Mesodermal cell (in vitro differentiated cells): ENCODE results near the gene SULT4A1.
A peak's percentile ranks its signal among the peaks of the same experiment; 100 is the strongest.
"Not testable (repeated sequence)": the region's sequence is repeated elsewhere in the genome, so short reads cannot be mapped to it uniquely, and the experiment has no call there.

ENCODE experiments used
- H3K27ac ChIP-seq: 2 replicates; pipeline ENCODE4 v1.7.0; 2013; ENCODE audit warnings: mild to moderate bottlenecking, low read depth, low read length, moderate library complexity; ENCODE audit not compliant: severe bottlenecking
- H3K36me3 ChIP-seq: 2 replicates; pipeline ENCODE4 v1.7.1; 2013; ENCODE audit warnings: mild to moderate bottlenecking, low read length, moderate library complexity; ENCODE audit not compliant: control insufficient read depth, insufficient read depth
- H3K4me1 ChIP-seq: one replicate; pipeline ENCODE4 v1.7.1; 2013; ENCODE audit warnings: mild to moderate bottlenecking, low read length; ENCODE audit not compliant: insufficient read depth, control insufficient read depth, poor library complexity, severe bottlenecking
- H3K4me3 ChIP-seq: 2 replicates; pipeline ENCODE4 v1.7.0; 2013; ENCODE audit warnings: low read length, control low read depth, mild to moderate bottlenecking; ENCODE audit not compliant: insufficient read depth, poor library complexity, severe bottlenecking; ENCODE audit errors: extremely low read depth
- H3K9me3 ChIP-seq: 2 replicates; pipeline ENCODE4 v1.7.1; 2013; ENCODE audit warnings: mild to moderate bottlenecking, low read length, moderate library complexity; ENCODE audit not compliant: control insufficient read depth
- WGBS, 2 experiments: methylation state at CpG; one replicate each; pipeline ENCODE4 v1.1.5; 2013; ENCODE audit warnings: missing lambda C conversion rate in 2 of 2; ENCODE audit not compliant: insufficient coverage in 2 of 2; 5-methylcytosine and 5-hydroxymethylcytosine counted together

The SULT4A1 gene

GRCh38 chr22:43879901-43880540, 17.7 kb upstream of the SULT4A1 start:
- no peak overlapping the region for H3K4me3 ChIP-seq
- no peaks in the 10 kb centered on the region for H3K9me3 ChIP-seq
- WGBS, 2 experiments: 88 to 92% methylated on average over 12 to 13 of the region's 14 CpGs

GRCh38 chr22:43878831-43879550, 16.7 kb upstream of the SULT4A1 start:
- H3K36me3 ChIP-seq: no peaks in the 10 kb centered on the region
- no peak overlapping the region for H3K4me3 ChIP-seq
- no peaks in the 10 kb centered on the region for H3K4me1 ChIP-seq
- no peaks in the 10 kb centered on the region for H3K9me3 ChIP-seq
- 63 to 87% methylated on average over 7 to 11 of the region's 12 CpGs for WGBS, 2 experiments
- no peak overlapping the region for H3K27ac ChIP-seq

More at GRCh38 chr22:43879901-43880540, 17.7 kb upstream of the SULT4A1 start:
- no peak overlapping the region for H3K27ac ChIP-seq
- H3K4me1 ChIP-seq: no peaks in the 10 kb centered on the region
- H3K36me3 ChIP-seq: no peaks in the 10 kb centered on the region

GRCh38 chr22:43878079-43878795, 15.9 kb upstream of the SULT4A1 start:
- Histone ChIP-seq H3K4me1 (no peaks in the 10 kb centered on the region), H3K27ac (no peak overlapping the region), H3K9me3 (no peaks in the 10 kb centered on the region), H3K36me3 (no peaks in the 10 kb centered on the region), H3K4me3 (no peak overlapping the region)
- WGBS, 2 experiments: 73 to 91% methylated on average over 6 to 10 of the region's 12 CpGs

GRCh38 chr22:43876866-43877509, 14.7 kb upstream of the SULT4A1 start:
- H3K36me3 ChIP-seq: no peaks in the 10 kb centered on the region
- H3K4me1 ChIP-seq: no peaks in the 10 kb centered on the region
- no peak overlapping the region for H3K27ac ChIP-seq
- WGBS, 2 experiments: 64 to 93% methylated on average over 2 to 3 of the region's 5 CpGs
- H3K9me3 ChIP-seq: no peaks in the 10 kb centered on the region
- no peak overlapping the region for H3K4me3 ChIP-seq

GRCh38 chr22:43869799-43870198, 7.5 kb upstream of the SULT4A1 start:
- no peaks in the 10 kb centered on the region for H3K4me1 ChIP-seq
- H3K4me3 ChIP-seq: no peak overlapping the region
- H3K9me3 ChIP-seq: no peaks in the 10 kb centered on the region
- no CpG with 5 or more reads among the region's 5 CpGs for WGBS, 2 experiments
- no peak overlapping the region for H3K27ac ChIP-seq
- H3K36me3 ChIP-seq: no peaks in the 10 kb centered on the region

GRCh38 chr22:43869001-43869400, 6.7 kb upstream of the SULT4A1 start:
- 50 to 51% methylated on average over 3 of the region's 4 CpGs for WGBS, 2 experiments
- not testable (repeated sequence) for H3K36me3 ChIP-seq

GRCh38 chr22:43867839-43868635, 5.7 kb upstream of the SULT4A1 start:
- WGBS, 2 experiments: 12 to 13% methylated on average over 6 to 8 of the region's 11 CpGs
- Histone ChIP-seq H3K9me3 (no peaks in the 10 kb centered on the region), H3K4me1 (no peaks in the 10 kb centered on the region), H3K27ac (no peak overlapping the region), H3K36me3 (no peaks in the 10 kb centered on the region), H3K4me3 (no peak overlapping the region)

More at GRCh38 chr22:43869001-43869400, 6.7 kb upstream of the SULT4A1 start:
- not testable (repeated sequence) for H3K27ac ChIP-seq, H3K4me1 ChIP-seq, H3K4me3 ChIP-seq, H3K9me3 ChIP-seq

GRCh38 chr22:43862882-43863202, 529 bp upstream of the SULT4A1 start:
- Histone ChIP-seq H3K4me3 (peak overlapping the region; percentile 23), H3K36me3 (no peaks in the 10 kb centered on the region), H3K9me3 (no peaks in the 10 kb centered on the region), H3K4me1 (no peaks in the 10 kb centered on the region), H3K27ac (no peak overlapping the region)
- WGBS, 2 experiments: 84 to 90% methylated on average over 2 to 10 of the region's 11 CpGs

GRCh38 chr22:43861529-43861928, 784 bp downstream of the SULT4A1 start:
- 56 to 63% methylated on average over 3 to 4 of the region's 9 CpGs for WGBS, 2 experiments

GRCh38 chr22:43860831-43861230, 1.5 kb downstream of the SULT4A1 start:
- 89 to 92% methylated on average over 10 to 12 of the region's 12 CpGs for WGBS, 2 experiments
- Histone ChIP-seq H3K27ac (no peak overlapping the region), H3K4me3 (peak overlapping the region; percentile 47), H3K36me3 (no peaks in the 10 kb centered on the region), H3K9me3 (peaks cover 5% of the 10 kb centered on the region), H3K4me1 (no peaks in the 10 kb centered on the region)

More at GRCh38 chr22:43861529-43861928, 784 bp downstream of the SULT4A1 start:
- Histone ChIP-seq H3K9me3 (peaks cover 5% of the 10 kb centered on the region), H3K4me3 (peak overlapping the region; percentile 47), H3K36me3 (no peaks in the 10 kb centered on the region), H3K4me1 (no peaks in the 10 kb centered on the region), H3K27ac (no peak overlapping the region)
